Endometrial microvascular endothelial cells (primary cell): ENCODE measurements around the gene AKAP13. TPM values are rescaled to one million over a fixed set of nuclear protein-coding genes. Genes with fewer than 3 reads are reported as not detected.

ENCODE experiments used
- in situ Hi-C: cut with HindIII; loops from 2 replicates; pipeline ENCODE4 v1.10.0; 2017; ENCODE audit warnings: low sequenced_read_pairs, low pct_unique_long_range_greater_than_20kb; ENCODE audit errors: inconsistent ontology term
- total RNA-seq: library from RNA; depleted of rRNA; stranded (reverse); fragments of >200 nt; gene quantifications from one replicate; pipeline ENCODE4 v1.2.3, GENCODE V29; 2015; ENCODE audit errors: inconsistent ontology term

AKAP13 gene
- total RNA-seq, 1 donor from 2014 or later: 27.7 TPM

DNA sequence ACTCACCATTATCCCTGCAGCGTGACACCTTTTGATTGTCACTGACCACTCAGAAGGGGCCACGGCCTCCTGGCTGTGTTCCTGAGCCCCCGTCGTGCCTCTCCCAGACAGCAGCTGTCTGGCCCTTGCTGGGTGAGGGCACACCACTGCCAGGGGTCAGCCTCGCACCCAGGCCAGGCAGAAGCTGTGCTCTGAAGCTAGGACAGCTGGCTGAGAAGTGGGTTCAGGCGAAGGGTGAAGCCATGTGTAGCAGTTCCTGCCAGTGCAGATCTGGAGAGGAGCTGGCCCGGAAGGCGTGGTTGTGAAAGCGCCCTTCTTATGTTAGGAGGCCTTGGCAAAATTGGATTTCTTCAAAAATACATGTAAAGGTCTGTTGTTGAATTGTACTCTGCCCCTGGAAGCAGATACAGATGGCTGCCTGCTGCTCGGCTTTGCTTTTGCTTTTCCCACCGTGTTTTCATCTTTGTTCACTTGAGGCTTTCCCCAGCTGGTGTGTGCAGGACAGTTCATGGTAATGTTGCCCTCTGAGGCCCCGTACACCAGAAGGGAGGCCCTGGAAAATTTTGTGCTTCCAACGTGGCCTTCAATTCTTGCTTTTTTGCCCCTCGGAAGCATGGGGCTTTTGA lies 365.2 kb downstream of the AKAP13 start:
- in situ Hi-C loops: no loop called here

DNA sequence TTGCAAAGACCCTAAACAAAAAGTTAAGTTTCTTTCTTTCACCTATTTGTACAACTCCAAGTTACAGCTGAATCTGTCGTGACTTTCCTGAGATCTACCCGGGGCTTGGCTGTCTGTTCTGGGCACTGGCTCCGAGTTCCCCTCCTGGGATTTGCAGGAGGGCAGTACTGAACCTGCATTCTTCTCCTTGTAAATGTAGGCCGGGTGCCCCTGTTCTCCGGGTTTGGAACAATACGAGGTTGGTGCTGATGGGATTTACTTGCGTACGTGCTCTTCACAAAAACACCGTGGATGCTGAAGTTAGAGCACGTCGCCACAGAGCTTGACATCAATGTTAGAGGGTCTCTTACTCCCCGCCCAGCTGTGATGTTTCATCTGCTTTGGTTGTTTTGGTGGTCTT lies 366.2 kb downstream of the AKAP13 start:
- in situ Hi-C loops: no loop called here

DNA sequence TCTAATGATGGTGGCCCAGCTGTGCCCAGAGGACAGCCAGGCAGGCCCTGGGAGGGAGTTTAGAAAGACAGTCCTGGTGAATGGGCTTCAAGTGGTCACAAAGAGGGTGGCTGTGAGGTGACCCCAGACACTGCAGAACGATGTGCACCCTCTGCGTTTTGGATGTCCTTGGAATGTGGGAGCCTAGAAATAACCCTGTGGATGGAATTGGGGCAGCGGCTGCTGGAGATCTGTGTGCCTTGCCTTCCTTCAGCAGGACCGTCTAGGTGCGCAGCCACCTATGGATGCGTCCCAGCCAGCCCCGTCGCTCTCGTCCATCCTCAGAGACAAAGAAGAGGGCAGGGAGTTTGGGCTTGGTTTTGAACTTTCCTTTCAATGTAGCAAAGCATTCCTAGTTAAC lies 367.8 kb downstream of the AKAP13 start:
- in situ Hi-C loops: no loop called here

DNA sequence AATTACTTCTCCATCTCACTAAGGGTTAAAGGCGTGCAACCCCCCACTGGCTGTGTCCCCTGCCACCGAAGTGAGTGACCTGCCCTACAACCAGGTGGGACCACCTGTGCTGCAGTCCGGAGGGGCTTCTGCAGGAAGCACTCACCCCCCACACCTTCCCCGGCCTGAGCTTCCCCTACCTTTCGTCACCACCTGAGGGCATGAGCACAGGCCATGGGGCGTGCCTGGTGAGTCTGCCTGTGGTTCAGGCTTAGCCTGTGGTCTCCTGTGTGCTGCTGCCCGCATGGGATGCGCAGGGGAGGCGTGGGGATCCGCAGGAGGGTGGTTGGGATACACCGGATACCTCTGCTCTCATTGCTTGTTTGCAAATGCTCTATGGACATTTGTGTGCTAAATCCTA lies 368.3 kb downstream of the AKAP13 start:
- in situ Hi-C loops: no loop called here

DNA sequence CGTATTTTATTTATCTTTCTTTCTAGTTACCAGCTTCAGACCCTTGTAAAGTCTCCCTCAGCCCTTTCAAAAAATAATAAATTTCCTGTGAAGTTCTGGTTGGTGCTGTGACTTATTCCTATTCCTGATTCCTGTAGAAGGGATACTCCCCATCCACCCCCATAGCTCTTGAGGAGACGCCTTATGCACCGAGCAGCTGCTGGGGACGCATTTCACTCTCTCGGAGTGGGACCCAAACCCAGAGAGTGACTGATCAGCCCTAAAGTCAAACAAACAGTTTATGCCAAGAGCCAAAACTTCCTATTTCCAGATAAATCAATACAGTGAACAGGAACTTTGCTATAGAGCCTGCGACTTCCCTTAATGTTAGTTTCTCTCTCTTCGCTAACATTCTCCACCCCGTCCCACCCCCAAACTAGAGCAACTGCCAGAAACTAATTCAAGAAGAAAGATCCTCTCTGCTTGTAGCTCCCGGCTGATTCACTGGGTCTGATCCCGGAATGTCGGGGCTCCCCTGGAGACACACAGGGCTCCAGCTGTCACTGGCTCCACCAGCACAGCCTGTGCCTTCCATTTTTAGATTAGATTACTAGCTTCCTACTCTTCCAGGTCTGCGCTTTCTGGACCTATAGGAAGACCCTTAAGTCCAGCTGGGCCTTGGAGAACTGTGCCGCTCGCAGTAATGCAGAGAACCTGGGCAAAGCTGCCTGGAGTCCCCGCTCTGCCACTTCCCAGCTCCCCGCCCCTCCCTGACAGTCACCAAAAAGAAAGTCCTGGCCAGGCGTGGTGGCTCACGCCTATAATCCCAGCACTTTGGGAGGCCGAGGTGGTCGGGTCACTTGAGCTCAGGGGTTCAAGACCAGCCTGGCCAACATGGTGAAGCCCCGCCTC lies 369.1 kb downstream of the AKAP13 start:
- in situ Hi-C loops: no loop called here

DNA sequence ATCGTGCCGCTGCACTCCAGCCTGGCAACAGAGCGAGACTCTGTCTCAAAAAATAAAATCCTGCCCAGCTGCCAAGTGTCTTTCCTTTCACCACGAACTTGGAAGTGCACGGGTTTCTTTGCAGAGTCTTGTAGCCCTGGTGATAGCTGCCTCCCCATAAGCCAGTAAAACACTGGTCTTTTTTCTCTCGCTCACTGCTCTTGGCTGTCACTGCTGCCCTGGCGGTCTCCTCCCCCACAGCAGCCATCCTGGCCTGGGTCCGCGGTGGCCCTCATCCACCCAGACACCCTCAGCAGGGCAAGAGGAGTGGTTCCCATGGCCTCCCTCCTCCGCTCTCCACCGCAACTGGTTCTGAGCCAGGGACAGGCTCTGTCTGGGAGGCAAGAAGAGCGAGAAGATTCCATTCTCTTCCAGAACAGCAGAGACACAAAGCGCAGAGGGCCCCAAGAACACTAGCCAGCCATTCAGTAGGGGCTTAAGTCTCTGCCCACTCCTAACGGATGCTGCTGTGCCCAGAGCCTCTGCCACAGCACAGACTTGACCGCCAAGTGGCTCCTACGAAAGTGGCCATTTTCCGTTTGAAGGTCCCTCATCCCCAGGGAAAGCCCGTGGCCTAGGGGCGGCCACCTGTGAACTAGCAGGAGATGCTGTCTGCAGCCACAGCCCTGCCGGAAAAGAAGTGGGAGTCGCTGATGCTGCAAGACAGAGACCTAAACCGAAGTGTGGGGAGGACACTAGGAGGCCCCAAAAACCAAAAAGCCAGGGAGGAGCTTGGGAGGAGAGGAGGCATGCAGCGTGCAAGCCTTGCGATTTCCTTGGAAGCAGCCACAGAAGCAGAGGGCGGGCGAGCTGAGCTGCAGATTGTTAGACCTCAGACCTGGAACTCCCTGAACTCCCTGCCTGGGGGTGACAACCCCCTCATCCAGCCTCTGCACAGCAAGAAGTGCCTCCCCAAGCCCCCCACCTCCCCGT lies 370.2 kb downstream of the AKAP13 start:
- in situ Hi-C loops: no loop called here

DNA sequence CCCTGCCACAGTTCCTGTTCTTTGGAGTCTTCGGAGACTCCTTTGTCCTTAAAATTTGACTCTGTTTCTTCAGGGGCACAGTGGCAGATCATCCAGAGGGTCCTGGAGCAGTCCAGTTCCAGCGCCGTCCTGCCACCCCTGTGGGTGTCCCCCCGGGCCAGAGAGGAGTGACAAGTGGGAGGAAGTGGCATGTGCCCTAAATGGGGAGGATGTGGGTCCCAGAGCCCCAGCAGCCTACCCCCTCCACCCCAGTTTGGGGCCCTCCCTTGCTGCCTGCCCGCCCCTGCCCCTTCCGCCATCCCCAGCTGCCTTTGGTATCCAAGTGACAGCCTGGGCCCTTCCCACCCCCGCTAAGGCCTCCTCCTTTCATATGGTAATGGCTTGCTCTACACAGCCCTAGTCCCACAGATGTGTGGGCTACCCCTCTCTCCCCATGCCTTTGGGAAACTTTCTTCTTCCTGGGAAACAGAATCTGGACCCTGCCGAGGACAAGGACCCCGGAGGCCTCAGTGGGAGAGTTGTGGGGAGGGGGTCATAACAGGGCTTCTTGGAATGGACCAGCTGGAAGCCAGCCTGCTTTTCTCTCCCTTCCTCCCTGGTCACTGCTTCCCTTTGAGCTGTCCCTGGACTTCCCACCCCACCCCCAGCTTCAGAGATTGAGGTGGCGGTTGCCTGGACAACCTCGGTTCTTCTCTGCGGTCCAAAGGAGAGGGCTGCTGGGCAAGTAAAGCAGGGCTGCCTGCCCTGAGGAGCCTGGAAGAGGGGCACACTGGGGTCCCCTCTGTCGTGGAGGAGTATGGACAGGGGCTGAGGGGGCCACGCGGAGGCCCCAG lies 371.1 kb downstream of the AKAP13 start:
- in situ Hi-C loops: no loop called here

DNA sequence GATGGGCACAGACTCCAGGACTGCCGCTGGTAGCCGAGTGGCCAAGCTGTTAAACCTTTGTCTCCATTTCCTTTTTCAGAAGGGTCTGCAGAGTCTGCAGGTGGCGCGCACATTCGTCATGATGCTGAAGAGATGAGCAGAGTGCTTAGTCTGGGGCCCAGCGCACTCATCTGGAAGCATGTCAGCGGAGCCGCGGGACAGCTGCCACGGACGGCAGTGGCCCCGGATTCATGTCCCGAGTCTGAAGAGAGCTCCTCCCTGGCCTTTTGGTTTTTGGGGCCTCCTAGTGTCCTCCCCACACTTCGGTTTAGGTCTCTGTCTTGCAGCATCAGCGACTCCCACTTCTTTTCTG lies 371.7 kb downstream of the AKAP13 start:
- in situ Hi-C loops: no loop called here

DNA sequence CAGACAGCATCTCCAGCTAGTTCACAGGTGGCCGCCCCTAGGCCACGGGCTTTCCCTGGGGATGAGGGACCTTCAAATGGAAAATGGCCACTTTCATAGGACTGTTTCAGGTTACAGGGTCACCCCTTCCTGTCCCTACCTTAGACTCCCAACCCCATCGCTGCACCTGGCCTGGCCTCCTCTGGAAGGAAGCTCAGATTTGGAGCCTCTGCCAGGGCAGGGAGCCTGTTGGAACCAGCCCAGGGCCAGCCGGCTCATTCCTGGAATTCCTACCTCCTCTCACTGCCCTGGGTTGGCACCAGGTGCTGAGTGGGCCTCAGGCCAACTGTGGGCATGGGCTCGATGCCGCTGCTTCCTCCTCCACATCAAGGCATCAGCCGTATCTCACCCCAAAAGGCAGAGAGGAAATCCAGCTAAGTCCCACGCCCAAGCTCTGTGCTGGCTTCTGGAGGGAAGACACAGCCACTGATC lies 372.1 kb downstream of the AKAP13 start:
- in situ Hi-C loops: no loop called here

DNA sequence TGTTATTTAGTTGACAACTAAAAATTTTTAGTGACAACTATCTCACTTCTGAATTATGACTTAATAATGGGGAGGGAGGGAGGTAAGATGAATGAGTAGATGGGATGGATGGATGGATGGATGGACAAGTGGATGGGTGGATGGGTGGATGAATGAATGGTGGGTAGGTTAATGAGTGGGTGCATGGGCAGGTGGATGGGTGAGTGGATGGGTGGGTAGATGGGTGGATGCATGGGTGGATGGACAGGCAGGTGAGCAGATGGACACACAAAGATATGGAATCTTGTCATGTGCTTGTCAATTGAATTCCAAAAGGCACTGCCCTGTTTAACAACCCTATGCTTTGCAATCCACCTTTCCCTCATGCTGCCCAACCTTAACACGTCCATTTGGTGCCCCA lies 372.9 kb downstream of the AKAP13 start:
- in situ Hi-C loops: no loop called here

DNA sequence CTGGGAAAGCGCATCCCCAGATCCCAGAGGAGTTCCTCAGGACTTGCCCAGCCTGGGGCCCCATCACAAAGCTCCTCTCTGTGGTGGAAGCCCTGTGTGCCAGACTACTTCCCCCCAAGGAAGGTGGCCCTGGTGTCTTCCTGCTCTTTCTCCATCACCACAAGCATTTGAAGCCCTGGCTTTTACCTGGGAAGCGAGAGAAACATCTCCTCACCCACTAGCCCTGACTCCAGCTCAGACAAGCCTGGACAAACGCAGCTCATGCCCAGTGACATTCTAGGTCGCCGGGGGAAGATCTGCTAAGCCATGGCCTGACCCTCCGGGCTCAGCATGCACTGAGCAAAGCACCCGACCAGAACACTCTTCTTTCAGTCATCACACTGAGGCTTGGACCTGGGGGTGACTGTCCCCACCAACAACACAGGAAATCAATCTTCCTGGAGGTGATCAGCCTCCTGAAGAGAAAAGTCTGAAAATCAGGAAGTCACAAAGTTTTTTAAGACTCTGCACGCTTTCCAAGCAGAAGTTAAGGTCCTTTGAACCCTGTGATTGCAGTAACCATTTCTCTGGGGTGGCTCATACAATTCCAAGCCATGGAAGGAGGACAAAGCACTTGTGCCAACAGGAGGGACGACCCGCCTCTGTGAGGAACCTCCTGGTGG lies 373.5 kb downstream of the AKAP13 start:
- in situ Hi-C loops: no loop called here

DNA sequence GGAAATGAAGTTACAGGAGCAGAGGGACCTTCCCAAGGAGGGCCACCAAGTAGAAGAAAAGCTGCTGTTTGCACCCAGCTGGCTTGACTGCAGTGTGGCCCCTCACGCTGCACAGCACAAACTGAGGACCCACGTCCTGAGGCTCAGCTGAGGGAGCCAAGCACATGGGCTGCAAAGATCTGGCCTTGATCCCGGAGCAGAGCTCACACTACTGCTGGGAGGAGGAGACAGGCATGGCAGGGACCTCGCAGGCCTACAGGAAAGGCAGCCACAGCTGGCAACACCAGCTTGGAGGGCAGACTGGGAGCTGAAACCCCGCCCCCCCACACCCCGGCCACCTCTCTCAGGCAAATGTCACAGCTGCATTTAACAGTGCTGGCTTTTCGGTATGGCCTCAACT lies 374.6 kb downstream of the AKAP13 start:
- in situ Hi-C loops: no loop called here

DNA sequence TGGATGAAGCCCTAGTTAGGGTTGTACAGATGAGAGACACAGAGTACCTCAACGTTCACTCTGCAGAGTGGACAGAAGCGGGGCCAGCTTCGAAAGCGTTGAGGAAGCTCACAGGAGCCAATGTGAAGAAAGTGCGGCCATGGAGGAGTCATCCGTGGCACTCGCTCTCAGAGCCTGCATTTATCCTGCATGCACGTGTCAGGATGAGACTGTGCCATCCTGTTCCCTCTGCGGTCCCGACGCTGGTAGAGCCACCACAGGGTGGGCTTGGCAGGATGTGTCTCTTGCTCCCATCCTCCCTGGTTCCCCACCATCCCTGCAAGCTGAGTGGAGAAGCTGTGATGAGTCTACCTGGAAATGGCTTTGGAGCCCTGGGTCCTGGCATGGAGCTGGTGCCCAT lies 375.1 kb downstream of the AKAP13 start:
- in situ Hi-C loops: no loop called here

DNA sequence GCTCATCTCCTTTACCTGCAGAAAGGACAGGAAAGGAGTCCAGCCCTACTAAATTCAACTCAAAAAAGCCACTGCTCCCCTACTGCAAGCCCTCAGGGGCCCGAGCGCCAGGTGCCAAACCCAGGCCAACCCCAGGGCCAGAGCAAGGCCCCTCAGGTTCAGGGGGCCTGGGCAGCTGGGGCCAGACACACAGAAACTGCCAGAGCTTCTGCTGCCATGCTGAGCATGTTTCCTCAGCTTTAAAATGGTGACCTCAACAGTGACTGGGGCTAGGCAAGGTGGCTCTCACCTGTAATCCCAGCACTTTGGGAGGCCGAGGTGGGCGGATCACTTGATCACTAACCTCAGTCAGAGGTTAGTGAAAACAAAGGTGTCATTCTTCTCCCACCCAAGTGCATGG lies 375.5 kb downstream of the AKAP13 start:
- in situ Hi-C loops: no loop called here

DNA sequence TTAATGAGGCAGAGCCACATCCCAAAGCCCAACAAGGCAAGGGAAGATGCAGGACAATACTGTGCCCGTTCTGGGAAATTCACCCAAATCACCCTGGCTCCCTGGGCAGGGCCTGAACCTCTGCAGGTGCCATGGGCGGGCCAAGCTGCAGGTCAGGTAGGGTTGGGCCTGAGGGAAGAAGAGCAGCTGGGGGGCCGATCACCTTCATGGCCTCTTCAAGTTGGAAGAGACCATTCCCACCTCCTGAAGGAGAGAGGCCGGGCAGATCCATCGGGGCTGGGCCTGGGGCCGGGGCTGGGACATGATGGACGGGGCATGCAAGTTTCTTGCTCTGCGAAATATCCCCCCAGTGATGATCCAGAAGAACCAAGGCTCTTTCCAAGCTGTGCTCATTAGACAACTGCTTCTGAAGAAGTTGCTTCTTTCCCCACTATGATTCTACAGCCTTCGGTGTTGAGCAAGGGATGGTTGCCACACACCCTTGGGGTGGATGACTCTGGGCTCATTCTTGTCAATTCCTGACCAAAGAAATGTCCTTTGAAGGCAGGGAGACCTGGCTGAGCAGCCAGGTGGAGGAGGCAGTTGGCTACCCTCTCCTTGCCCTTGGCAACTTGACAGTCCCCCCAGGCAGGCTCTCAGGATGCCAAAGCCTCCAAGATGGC lies 376.1 kb downstream of the AKAP13 start:
- in situ Hi-C loops: no loop called here

DNA sequence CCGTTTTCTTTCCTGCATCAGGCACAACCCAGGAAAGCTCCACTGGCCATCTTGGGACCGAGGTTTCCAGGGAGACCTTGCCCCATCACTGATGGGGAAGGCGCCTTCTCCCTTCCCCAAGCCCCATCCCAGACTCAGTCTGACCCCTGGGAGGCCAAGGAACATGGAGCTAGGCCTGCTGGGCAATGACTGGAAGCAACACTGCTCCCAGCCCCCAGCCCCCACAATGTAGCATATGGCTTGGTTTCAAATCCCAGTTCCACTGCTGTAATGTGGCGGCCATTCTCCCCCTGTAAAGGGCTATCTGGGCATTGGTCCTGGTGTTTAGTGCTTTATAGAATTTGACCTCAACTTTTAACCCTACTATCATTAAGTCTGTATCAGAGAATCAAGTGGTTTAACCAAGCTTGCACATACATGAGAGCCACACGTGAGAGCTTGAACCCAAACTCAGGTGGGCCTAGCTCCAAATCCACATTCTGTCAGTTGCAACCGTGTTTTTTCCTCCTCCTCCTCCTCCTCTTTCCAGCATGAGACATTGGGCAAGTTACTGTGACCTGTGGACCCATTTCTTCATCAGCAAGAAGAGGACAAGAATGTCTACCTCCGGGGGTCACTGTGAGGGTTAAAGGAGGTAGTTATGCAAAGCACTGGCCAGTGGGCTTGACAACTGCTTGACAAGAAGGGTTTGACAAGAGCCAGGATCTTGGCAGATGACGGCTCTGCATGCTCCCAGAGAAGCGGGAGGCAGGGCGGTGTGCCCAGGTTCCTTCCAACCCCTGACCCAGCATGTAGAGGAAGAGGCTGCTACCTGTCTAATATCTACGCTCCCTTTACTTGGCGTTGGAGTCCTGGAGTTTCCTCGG lies 376.9 kb downstream of the AKAP13 start:
- in situ Hi-C loops: no loop called here
